ENCODE measurements around the gene CATSPER3. TPM values are rescaled to one million over a fixed set of nuclear protein-coding genes. Genes with fewer than 3 reads are reported as not detected.

Gene CATSPER3
- total RNA-seq, 5 donors from 2014 or later (not counting 1 experiment from before 2014, with no cell fraction given) = 0.44 to 1.1 (median 0.93) TPM; not detected in 2

DNA sequence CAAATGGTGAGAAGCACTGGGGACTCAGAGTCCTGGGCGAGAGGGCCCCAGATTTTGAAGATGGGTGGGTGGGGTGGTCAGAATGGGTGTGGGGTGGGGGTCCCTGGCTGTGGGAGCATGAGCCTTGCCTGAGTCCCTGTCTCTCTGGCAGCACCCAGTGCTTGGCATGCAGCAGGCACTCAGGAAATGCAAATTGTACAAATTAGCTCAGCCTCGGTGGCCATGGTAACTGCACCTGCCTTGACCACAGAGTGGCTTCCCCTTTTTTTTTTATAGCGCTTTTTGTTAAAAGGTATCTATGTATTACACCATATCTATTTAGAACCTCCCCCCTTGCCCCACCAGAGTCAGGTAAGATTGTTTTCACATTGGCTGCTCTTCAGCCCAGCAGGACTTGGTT is 85.6 kb downstream of the CATSPER3 start:
- Mint-ChIP-seq H3K27me3 (peaks cover 59 to 67% of the 10 kb centered on the region in 2 donors), H3K27ac (no peak overlapping the region), H3K36me3 (no peaks in the 10 kb centered on the region), H3K4me1 (peaks cover 0 to 5% (median 0%) of the 10 kb centered on the region in 3 donors), H3K9me3 (no peaks in the 10 kb centered on the region), H3K4me3 (no peak overlapping the region)
- H3K27ac ChIP-seq (ENCODE audit: low read length) = no peak overlapping the region
- H3K27me3 ChIP-seq (replicated peaks in 1 of 2; ENCODE audit: control insufficient read depth in 2 of 2, extremely low read depth in 1 of 2, insufficient read depth in 2 of 2, low read length in 1 of 2) = peaks cover 10 to 61% of the 10 kb centered on the region in 2 experiments
- H3K4me3 ChIP-seq (ENCODE audit: control insufficient read depth in 1 of 2, extremely low read depth in 1 of 2, low read length in 1 of 2) = no peak overlapping the region
- H3K4me1 ChIP-seq (ENCODE audit: control insufficient read depth in 1 of 2, extremely low read depth in 1 of 2, insufficient read depth in 2 of 2, low read length in 2 of 2) = no peaks in the 10 kb centered on the region
- WGBS (ENCODE audit: insufficient coverage) = 29% methylated on average over 1 of the region's 3 CpGs
- DNase-seq = no peak
- no peaks in the 10 kb centered on the region for H3K36me3 ChIP-seq (ENCODE audit: control insufficient read depth in 2 of 2, extremely low read depth in 1 of 2, insufficient read depth in 1 of 2, low read length in 1 of 2)
- ChIA-PET POLR2A (no interaction called here), CTCF (no interaction called here)
- no peak for ATAC-seq (replicated peaks in 1 of 4)
- no peaks in the 10 kb centered on the region for H3K9me3 ChIP-seq

DNA sequence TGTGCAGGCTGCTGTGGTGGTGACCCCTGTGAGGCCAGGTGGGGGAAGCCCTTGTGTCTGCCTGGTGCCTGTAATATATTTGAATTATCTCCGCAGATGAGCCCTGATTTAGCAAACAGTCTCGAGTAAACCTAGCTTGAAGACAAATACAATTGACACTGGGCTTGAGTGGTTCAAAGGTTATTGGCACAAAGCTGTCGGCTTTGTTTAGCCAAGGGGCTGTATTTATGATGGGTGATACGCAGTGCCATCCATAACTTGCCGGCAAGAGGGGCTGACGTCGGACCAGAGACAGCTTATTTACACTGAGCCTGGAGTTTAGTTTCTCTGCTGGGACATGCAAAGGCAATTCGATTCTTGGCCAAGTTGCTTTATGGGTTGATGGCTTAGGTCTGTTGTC is 86.3 kb downstream of the CATSPER3 start:
- DNase-seq = no peak
- CTCF ChIA-PET = no interaction called here
- POLR2A ChIA-PET = no interaction called here
- Histone ChIP-seq H3K4me3 (ENCODE audit: control insufficient read depth in 1 of 2, extremely low read depth in 1 of 2, low read length in 1 of 2) (no peak overlapping the region), H3K9me3 (no peaks in the 10 kb centered on the region), H3K27ac (ENCODE audit: low read length) (no peak overlapping the region), H3K27me3 (replicated peaks in 1 of 2; ENCODE audit: control insufficient read depth in 2 of 2, extremely low read depth in 1 of 2, insufficient read depth in 2 of 2, low read length in 1 of 2) (peaks cover 10 to 59% of the 10 kb centered on the region in 2 experiments), H3K4me1 (ENCODE audit: control insufficient read depth in 1 of 2, extremely low read depth in 1 of 2, insufficient read depth in 2 of 2, low read length in 2 of 2) (no peaks in the 10 kb centered on the region), H3K36me3 (ENCODE audit: control insufficient read depth in 2 of 2, extremely low read depth in 1 of 2, insufficient read depth in 1 of 2, low read length in 1 of 2) (no peaks in the 10 kb centered on the region)
- Mint-ChIP-seq H3K36me3 (no peaks in the 10 kb centered on the region), H3K4me1 (peaks cover 0 to 5% (median 0%) of the 10 kb centered on the region in 3 donors), H3K4me3 (no peak overlapping the region), H3K27ac (no peak overlapping the region), H3K27me3 (peaks cover 59 to 66% of the 10 kb centered on the region in 2 donors), H3K9me3 (no peaks in the 10 kb centered on the region)
- ATAC-seq (replicated peaks in 1 of 4) = no peak
- 63% methylated on average over 8 of the region's 8 CpGs for WGBS (ENCODE audit: insufficient coverage)

DNA sequence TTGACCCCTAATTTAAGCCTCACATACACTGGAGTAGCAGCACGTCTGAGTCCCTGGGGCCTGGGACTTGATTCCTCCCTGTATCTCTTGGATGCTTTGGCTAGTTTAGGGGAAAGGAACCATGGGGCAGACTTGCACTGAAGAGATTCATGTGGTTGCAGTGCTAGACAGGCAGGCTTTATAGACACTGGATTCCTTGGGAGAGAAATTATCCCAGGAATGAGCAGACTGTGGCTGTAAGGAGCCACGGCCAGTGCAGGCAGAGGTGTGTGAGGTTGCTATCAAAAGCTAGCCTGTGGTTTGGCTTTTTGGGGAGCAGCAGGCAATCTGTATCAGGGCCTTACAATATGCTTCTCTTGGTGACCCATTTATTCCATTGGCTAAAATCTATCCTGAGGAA is 86.8 kb downstream of the CATSPER3 start:
- POLR2A ChIA-PET = no interaction called here

DNA sequence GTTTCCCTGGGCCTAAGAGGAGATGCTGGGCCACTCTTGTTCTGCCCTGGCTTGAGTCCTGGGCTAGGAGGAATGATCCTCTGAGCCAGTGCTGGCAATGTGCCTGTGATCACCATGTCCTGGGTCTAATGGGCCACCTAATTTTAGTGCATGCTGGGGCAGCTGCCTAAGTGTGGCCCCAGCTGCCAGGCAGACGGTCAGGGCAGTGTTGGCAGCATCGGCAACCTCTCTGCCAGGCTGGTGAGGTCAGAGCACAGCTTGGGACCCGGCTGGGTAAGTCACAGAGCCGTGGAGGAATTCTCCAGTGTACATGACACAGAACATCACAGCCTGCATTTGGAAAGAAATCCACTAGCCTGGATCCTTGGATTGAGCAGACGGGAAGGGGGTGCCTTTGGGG is 87.7 kb downstream of the CATSPER3 start:
- POLR2A ChIA-PET = no interaction called here
- Histone ChIP-seq H3K36me3 (ENCODE audit: control insufficient read depth in 2 of 2, extremely low read depth in 1 of 2, insufficient read depth in 1 of 2, low read length in 1 of 2) (no peaks in the 10 kb centered on the region), H3K27me3 (replicated peaks in 1 of 2; ENCODE audit: control insufficient read depth in 2 of 2, extremely low read depth in 1 of 2, insufficient read depth in 2 of 2, low read length in 1 of 2) (peaks cover 10 to 60% of the 10 kb centered on the region in 2 experiments), H3K4me1 (ENCODE audit: control insufficient read depth in 1 of 2, extremely low read depth in 1 of 2, insufficient read depth in 2 of 2, low read length in 2 of 2) (no peaks in the 10 kb centered on the region), H3K9me3 (no peaks in the 10 kb centered on the region), H3K27ac (ENCODE audit: low read length) (no peak overlapping the region), H3K4me3 (ENCODE audit: control insufficient read depth in 1 of 2, extremely low read depth in 1 of 2, low read length in 1 of 2) (no peak overlapping the region)
- ATAC-seq (replicated peaks in 1 of 4) (no peak), DNase-seq (no peak)
- H3K36me3 Mint-ChIP-seq = no peaks in the 10 kb centered on the region
- no peak overlapping the region for H3K27ac Mint-ChIP-seq
- CTCF ChIA-PET = interaction anchor here in 1 of 2 donors (0.7 kb wide), 1 partner anchor 84 kb away, joined by 3 read pairs; no protein-coding TSS in a partner anchor
- no peak overlapping the region for H3K4me3 Mint-ChIP-seq
- 86% methylated on average over 2 of the region's 5 CpGs for WGBS (ENCODE audit: insufficient coverage)
- peaks cover 0 to 5% (median 0%) of the 10 kb centered on the region in 3 donors for H3K4me1 Mint-ChIP-seq
- H3K9me3 Mint-ChIP-seq = no peaks in the 10 kb centered on the region
- H3K27me3 Mint-ChIP-seq = peaks cover 51 to 54% of the 10 kb centered on the region in 2 donors

More for the DNA sequence above, 86.8 kb downstream of the CATSPER3 start:
- no peaks in the 10 kb centered on the region for H3K36me3 Mint-ChIP-seq
- ATAC-seq (replicated peaks in 1 of 4) (no peak), DNase-seq (no peak)
- H3K4me3 ChIP-seq (ENCODE audit: control insufficient read depth in 1 of 2, extremely low read depth in 1 of 2, low read length in 1 of 2) = no peak overlapping the region
- H3K4me1 ChIP-seq (ENCODE audit: control insufficient read depth in 1 of 2, extremely low read depth in 1 of 2, insufficient read depth in 2 of 2, low read length in 2 of 2) = no peaks in the 10 kb centered on the region
- 71% methylated on average over 1 of the region's 2 CpGs for WGBS (ENCODE audit: insufficient coverage)
- H3K27me3 ChIP-seq (replicated peaks in 1 of 2; ENCODE audit: control insufficient read depth in 2 of 2, extremely low read depth in 1 of 2, insufficient read depth in 2 of 2, low read length in 1 of 2) = peaks cover 10 to 60% of the 10 kb centered on the region in 2 experiments
- H3K9me3 ChIP-seq = no peaks in the 10 kb centered on the region
- no peaks in the 10 kb centered on the region for H3K36me3 ChIP-seq (ENCODE audit: control insufficient read depth in 2 of 2, extremely low read depth in 1 of 2, insufficient read depth in 1 of 2, low read length in 1 of 2)
- H3K27ac Mint-ChIP-seq = no peak overlapping the region
- H3K4me3 Mint-ChIP-seq = no peak overlapping the region
- CTCF ChIA-PET = interaction anchor here in 1 of 2 donors (0.7 kb wide), 1 partner anchor 83 kb away, joined by 3 read pairs; no protein-coding TSS in a partner anchor
- H3K27me3 Mint-ChIP-seq = peaks cover 56 to 61% of the 10 kb centered on the region in 2 donors
- H3K4me1 Mint-ChIP-seq = peaks cover 0 to 5% (median 0%) of the 10 kb centered on the region in 3 donors
- no peak overlapping the region for H3K27ac ChIP-seq (ENCODE audit: low read length)
- H3K9me3 Mint-ChIP-seq = no peaks in the 10 kb centered on the region

DNA sequence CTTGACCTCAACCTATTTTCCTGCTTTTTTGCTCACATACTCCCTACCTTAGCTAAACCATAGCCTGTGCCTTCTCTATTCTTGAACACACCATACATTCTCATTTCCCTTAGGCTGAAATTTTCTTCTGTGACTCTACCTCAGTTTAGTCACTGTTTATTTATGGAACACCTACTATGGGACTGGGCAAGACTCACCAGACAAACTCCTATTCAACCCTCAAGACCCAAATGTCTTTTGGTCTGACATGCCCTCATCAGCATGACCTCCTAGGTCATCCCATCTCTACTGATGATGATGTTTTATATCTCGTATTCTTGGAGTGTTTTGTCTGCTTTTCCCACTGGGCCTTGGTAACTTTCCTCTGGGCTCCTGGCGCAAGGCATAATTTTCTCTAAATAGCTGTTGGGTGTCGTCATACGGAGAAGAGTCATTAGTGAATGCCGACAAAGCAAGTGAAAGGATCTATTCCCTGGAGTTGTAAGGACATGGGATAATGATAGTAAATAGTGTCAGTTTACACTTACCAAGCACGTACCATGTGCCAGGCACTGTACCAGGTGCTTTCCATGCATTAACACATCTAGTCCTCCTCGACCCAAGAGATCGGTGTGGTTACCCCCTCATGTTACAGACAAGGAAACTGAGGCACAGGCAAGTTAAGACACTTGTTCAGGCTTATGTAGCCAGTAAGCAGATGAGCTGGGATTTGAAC is 88.8 kb downstream of the CATSPER3 start:
- Histone ChIP-seq H3K36me3 (ENCODE audit: control insufficient read depth in 2 of 2, extremely low read depth in 1 of 2, insufficient read depth in 1 of 2, low read length in 1 of 2) (no peaks in the 10 kb centered on the region), H3K27me3 (replicated peaks in 1 of 2; ENCODE audit: control insufficient read depth in 2 of 2, extremely low read depth in 1 of 2, insufficient read depth in 2 of 2, low read length in 1 of 2) (peaks cover 3 to 54% of the 10 kb centered on the region in 2 experiments), H3K4me3 (ENCODE audit: control insufficient read depth in 1 of 2, extremely low read depth in 1 of 2, low read length in 1 of 2) (no peak overlapping the region), H3K4me1 (ENCODE audit: control insufficient read depth in 1 of 2, extremely low read depth in 1 of 2, insufficient read depth in 2 of 2, low read length in 2 of 2) (no peaks in the 10 kb centered on the region), H3K27ac (ENCODE audit: low read length) (no peak overlapping the region), H3K9me3 (no peaks in the 10 kb centered on the region)
- ChIA-PET POLR2A (no interaction called here), CTCF (no interaction called here)
- DNase-seq (no peak), ATAC-seq (replicated peaks in 1 of 4) (no peak)
- Mint-ChIP-seq H3K36me3 (no peaks in the 10 kb centered on the region), H3K27ac (no peak overlapping the region), H3K4me3 (no peak overlapping the region), H3K27me3 (peaks cover 42 to 50% of the 10 kb centered on the region in 2 donors), H3K4me1 (peaks cover 0 to 5% (median 0%) of the 10 kb centered on the region in 3 donors), H3K9me3 (no peaks in the 10 kb centered on the region)
- 93% methylated on average over 6 of the region's 8 CpGs for WGBS (ENCODE audit: insufficient coverage)

DNA sequence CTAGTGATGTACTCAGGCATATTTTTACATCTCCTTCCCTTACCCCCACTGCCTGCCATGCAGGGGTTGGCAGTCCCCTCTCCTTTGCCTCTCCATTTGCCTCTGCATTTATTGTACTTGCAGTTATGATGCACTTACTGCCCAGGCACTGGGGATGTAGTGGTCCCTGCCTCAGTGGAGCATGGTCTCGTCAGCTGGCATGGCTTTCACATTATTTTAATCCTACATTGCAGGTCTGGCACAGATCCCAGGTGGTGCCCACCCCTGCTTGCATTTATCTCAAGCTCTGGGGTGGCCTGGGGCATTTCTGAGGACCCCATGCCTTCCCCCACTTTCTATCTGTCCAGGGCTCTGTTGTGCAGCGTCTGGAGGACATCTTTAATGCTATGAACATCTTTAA is 89.5 kb downstream of the CATSPER3 start:
- Histone ChIP-seq H3K27ac (ENCODE audit: low read length) (no peak overlapping the region), H3K36me3 (ENCODE audit: control insufficient read depth in 2 of 2, extremely low read depth in 1 of 2, insufficient read depth in 1 of 2, low read length in 1 of 2) (no peaks in the 10 kb centered on the region), H3K4me3 (ENCODE audit: control insufficient read depth in 1 of 2, extremely low read depth in 1 of 2, low read length in 1 of 2) (no peak overlapping the region), H3K4me1 (ENCODE audit: control insufficient read depth in 1 of 2, extremely low read depth in 1 of 2, insufficient read depth in 2 of 2, low read length in 2 of 2) (no peaks in the 10 kb centered on the region), H3K27me3 (replicated peaks in 1 of 2; ENCODE audit: control insufficient read depth in 2 of 2, extremely low read depth in 1 of 2, insufficient read depth in 2 of 2, low read length in 1 of 2) (peaks cover 3 to 49% of the 10 kb centered on the region in 2 experiments), H3K9me3 (no peaks in the 10 kb centered on the region)
- ATAC-seq (replicated peaks in 1 of 4) = no peak
- H3K36me3 Mint-ChIP-seq = no peaks in the 10 kb centered on the region
- 29% methylated on average over 1 of the region's 2 CpGs for WGBS (ENCODE audit: insufficient coverage)
- no peak for DNase-seq
- no peaks in the 10 kb centered on the region for H3K9me3 Mint-ChIP-seq
- ChIA-PET POLR2A (no interaction called here), CTCF (no interaction called here)
- no peak overlapping the region for H3K4me3 Mint-ChIP-seq
- H3K4me1 Mint-ChIP-seq = peaks cover 0 to 5% (median 0%) of the 10 kb centered on the region in 3 donors
- peaks cover 38 to 47% of the 10 kb centered on the region in 2 donors for H3K27me3 Mint-ChIP-seq
- H3K27ac Mint-ChIP-seq = no peak overlapping the region
